Vagina (tissue), 2 donors: ENCODE results near the gene MYO7A.

Source experiments
- POLR2A ChIP-seq, 2 donors: fragments of 450-650 bp; IDR thresholded peaks; one replicate each; pipeline ENCODE4 v1.6.1; 2017; ENCODE audit warnings: antibody characterized with exemption in 2 of 2, mild to moderate bottlenecking in 2 of 2, moderate library complexity in 2 of 2
- TF ChIP-seq, protein P1 (sequence below), 3 experiments: fragments of 450-650 bp in 2 of 3; fragments of 200-600 bp in 1 of 3; sonication (generic) in 1 of 3; IDR thresholded peaks; one replicate each; pipeline ENCODE4 v1.5.1; 2017 to 2019; ENCODE audit warnings: antibody characterized with exemption in 3 of 3, mild to moderate bottlenecking in 2 of 3, moderate library complexity in 2 of 3

DNA sequence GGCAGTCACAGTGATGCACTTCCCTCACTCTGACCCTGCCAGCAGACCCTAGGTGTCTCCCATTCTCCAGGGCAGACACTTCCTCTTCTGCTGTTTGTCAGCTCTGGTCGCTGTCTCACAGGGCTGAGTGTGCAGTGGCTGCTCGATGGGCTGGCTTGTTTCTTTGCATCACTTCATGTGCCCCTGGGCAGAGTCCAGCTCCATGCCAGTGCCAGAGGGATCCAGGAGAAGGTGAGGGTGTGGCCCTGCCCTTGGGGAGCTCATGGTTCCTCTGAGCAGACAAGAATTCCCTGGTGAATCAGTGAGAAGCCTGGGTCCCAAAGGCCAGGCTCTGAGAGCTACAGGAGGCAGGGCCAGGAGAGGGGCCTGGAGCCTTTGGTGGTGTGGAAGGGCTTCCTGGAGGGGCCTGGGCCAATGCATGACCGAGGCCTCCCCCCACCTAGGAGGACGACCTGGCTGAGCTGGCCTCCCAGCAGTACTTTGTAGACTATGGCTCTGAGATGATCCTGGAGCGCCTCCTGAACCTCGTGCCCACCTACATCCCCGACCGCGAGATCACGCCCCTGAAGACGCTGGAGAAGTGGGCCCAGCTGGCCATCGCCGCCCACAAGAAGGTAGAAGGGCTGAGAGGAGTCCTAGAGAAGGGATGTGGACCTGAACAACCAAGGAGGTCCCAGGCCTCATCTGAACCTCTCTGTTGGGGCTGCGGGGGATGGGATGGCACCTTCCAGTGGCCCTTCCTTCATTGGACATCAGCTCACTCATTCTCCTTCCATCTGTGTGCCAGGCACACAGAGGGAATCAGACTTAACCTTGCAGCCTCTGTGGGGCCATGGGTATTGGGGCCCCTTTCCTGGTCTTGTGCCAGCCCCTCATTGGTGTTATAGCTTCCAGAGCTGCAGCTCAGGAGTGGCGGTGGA, 66.1 kb downstream of the MYO7A start:
- TF ChIP-seq, protein P1, sequence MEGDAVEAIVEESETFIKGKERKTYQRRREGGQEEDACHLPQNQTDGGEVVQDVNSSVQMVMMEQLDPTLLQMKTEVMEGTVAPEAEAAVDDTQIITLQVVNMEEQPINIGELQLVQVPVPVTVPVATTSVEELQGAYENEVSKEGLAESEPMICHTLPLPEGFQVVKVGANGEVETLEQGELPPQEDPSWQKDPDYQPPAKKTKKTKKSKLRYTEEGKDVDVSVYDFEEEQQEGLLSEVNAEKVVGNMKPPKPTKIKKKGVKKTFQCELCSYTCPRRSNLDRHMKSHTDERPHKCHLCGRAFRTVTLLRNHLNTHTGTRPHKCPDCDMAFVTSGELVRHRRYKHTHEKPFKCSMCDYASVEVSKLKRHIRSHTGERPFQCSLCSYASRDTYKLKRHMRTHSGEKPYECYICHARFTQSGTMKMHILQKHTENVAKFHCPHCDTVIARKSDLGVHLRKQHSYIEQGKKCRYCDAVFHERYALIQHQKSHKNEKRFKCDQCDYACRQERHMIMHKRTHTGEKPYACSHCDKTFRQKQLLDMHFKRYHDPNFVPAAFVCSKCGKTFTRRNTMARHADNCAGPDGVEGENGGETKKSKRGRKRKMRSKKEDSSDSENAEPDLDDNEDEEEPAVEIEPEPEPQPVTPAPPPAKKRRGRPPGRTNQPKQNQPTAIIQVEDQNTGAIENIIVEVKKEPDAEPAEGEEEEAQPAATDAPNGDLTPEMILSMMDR (IDR thresholded peaks at IDR 0.05) = no peak
- no peak for TF ChIP-seq POLR2A (IDR thresholded peaks at IDR 0.05)
